ENCODE data around the gene CLTC.

DNA sequence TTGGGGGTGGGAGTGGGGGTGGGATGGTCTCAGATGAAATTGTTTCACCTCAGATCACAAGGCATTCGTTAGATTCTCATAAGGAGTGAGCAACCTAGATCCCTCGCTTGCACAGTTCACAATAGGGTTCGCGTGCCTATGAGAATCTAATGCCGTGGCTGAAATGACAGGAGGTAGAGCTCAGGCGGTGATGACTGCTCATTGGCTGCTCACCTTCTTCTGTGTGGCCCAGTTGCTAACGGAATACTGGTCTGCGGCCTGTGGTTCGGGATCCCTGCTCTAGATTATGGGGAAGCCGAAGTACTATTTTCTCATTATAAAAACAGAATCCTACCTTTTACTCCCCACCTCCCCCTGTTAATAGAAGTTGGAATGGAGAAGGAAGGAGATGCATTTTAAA lies 18.9 kb downstream of the CLTC start:
- TF ChIP-seq, protein P1, sequence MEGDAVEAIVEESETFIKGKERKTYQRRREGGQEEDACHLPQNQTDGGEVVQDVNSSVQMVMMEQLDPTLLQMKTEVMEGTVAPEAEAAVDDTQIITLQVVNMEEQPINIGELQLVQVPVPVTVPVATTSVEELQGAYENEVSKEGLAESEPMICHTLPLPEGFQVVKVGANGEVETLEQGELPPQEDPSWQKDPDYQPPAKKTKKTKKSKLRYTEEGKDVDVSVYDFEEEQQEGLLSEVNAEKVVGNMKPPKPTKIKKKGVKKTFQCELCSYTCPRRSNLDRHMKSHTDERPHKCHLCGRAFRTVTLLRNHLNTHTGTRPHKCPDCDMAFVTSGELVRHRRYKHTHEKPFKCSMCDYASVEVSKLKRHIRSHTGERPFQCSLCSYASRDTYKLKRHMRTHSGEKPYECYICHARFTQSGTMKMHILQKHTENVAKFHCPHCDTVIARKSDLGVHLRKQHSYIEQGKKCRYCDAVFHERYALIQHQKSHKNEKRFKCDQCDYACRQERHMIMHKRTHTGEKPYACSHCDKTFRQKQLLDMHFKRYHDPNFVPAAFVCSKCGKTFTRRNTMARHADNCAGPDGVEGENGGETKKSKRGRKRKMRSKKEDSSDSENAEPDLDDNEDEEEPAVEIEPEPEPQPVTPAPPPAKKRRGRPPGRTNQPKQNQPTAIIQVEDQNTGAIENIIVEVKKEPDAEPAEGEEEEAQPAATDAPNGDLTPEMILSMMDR (IDR thresholded peaks at IDR 0.05), result no peak
- no peak for TF ChIP-seq POLR2A (IDR thresholded peaks at IDR 0.05)
- no peak for TF ChIP-seq POLR2AphosphoS5 (IDR thresholded peaks at IDR 0.05; ENCODE audit: insufficient read depth in 1 of 2, low read depth in 1 of 2)
